MM.1S (cell line): ENCODE measurements around the gene FAM227A.

Experiments used
- DNase-seq: peaks from one replicate; pipeline ENCODE4 v3.0.0-alpha.2; 2015
- H2AFZ ChIP-seq: fragments of 300-600 bp; sonication (generic); 2 replicates; pipeline ENCODE4 v1.6.0; 2016; ENCODE audit warnings: antibody characterized with exemption, low read length
- H3F3A ChIP-seq: fragments of 300-600 bp; sonication (generic); 2 replicates; pipeline ENCODE4 v1.6.1; 2016; ENCODE audit warnings: mild to moderate bottlenecking, antibody characterized with exemption, low read length, moderate library complexity, mixed read lengths; ENCODE audit not compliant: insufficient read depth
- H3K27ac ChIP-seq: fragments of 300-600 bp; sonication (generic); 2 replicates; pipeline ENCODE4 v1.5.1; 2016; ENCODE audit warnings: mild to moderate bottlenecking, low read length
- H3K27me3 ChIP-seq: fragments of 300-600 bp; sonication (generic); replicated peaks from 2 replicates; pipeline ENCODE4 v1.6.0; 2016; ENCODE audit warnings: low read length; ENCODE audit not compliant: insufficient read depth
- H3K36me3 ChIP-seq: fragments of 300-600 bp; sonication (generic); replicated peaks from 2 replicates; pipeline ENCODE4 v1.6.1; 2016; ENCODE audit warnings: mild to moderate bottlenecking, low read length, mixed read lengths; ENCODE audit not compliant: insufficient read depth
- H3K4me1 ChIP-seq: fragments of 300-600 bp; sonication (generic); 2 replicates; pipeline ENCODE4 v1.6.1; 2016; ENCODE audit warnings: low read length, mixed read lengths
- H3K4me2 ChIP-seq: fragments of 300-600 bp; sonication (generic); 2 replicates; pipeline ENCODE4 v1.6.0; 2016; ENCODE audit warnings: low read depth, low read length
- H3K4me3 ChIP-seq: fragments of 300-600 bp; sonication (generic); 2 replicates; pipeline ENCODE4 v1.5.1; 2016; ENCODE audit warnings: low read length, mixed read lengths
- H3K79me2 ChIP-seq: fragments of 300-600 bp; sonication (generic); 2 replicates; pipeline ENCODE4 v1.6.1; 2016; ENCODE audit warnings: mixed run types, low read length, mixed read lengths
- H3K9ac ChIP-seq: fragments of 300-600 bp; sonication (generic); 2 replicates; pipeline ENCODE4 v1.6.1; 2016; ENCODE audit warnings: low read length, mixed read lengths
- H3K9me2 ChIP-seq: fragments of 300-600 bp; sonication (generic); replicated peaks from 2 replicates; pipeline ENCODE4 v1.6.1; 2016; ENCODE audit warnings: mild to moderate bottlenecking, low read length, mixed read lengths; ENCODE audit not compliant: insufficient read depth
- H3K9me3 ChIP-seq: fragments of 300-600 bp; sonication (generic); replicated peaks from 2 replicates; pipeline ENCODE4 v1.6.1; 2016; ENCODE audit warnings: mild to moderate bottlenecking, low read length, mixed read lengths; ENCODE audit not compliant: insufficient read depth
- H4K20me1 ChIP-seq: fragments of 300-600 bp; sonication (generic); 2 replicates; pipeline ENCODE4 v1.6.1; 2016; ENCODE audit warnings: mild to moderate bottlenecking, low read length, moderate library complexity, mixed read lengths; ENCODE audit not compliant: insufficient read depth
- CTCF ChIP-seq: fragments of 300-600 bp; sonication (generic); IDR thresholded peaks from 2 replicates; pipeline ENCODE4 v1.5.1; 2016; ENCODE audit warnings: antibody characterized with exemption, low read length, mixed read lengths
- EZH2 ChIP-seq: fragments of 300-600 bp; sonication (generic); optimal IDR thresholded peaks from 2 replicates; pipeline ENCODE3; 2017; ENCODE audit warnings: low read depth, mild to moderate bottlenecking, antibody characterized with exemption, low read length, mixed read lengths
- EZH2phosphoT487 ChIP-seq: fragments of 300-600 bp; sonication (generic); IDR thresholded peaks from 2 replicates; pipeline ENCODE4 v1.6.1; 2018; ENCODE audit warnings: antibody characterized with exemption, low read length

The FAM227A gene

DNA sequence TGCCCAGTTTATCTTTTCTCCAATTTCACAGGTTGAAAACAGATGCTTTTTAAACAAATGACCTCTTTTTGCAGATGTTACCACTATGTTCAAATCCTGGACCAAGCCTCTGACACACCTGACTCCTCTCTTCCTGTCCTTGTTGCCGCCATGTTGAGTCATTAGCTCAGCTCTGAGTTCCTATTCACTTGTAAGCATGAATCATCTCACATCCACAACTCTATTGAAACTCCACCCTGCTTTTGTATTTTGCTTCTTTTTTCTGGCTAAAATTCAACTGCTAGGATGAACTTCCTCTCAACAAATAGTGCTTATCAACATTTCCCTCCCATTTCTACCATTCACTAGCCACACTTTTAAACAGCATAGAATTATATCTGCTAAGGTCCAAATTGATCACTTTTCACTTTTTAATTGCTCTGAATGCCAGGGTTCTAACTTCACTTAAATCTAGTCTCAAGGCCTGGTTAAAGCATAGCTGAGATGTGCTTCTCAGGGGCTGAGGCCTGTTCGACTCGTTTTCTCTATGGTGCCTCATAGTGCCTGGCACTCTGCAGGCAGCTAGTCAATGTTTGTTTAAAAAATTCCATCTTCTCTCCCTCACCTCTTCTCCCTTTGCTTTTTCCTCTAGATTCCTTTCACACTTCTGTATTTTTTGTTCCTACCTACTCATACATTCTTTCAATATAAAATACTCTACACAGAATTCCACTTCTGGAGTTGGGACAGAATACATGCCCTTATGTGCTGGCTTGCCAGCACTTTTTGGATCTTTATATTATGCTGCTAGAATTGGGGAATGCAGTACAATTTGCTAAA, 40.6 kb upstream of the FAM227A start:
- no peak overlapping the region for H3K9ac ChIP-seq
- H3K36me3 ChIP-seq: no peaks in the 10 kb centered on the region
- H3K27ac ChIP-seq: no peak overlapping the region
- no peaks in the 10 kb centered on the region for H4K20me1 ChIP-seq
- no peaks in the 10 kb centered on the region for H3K9me3 ChIP-seq
- H3K79me2 ChIP-seq: peaks cover 71% of the 10 kb centered on the region
- peaks cover 16% of the 10 kb centered on the region; the same call in 1 of the 2 replicates for H3K4me1 ChIP-seq
- no peak overlapping the region for H3K4me3 ChIP-seq
- H2AFZ ChIP-seq: no peak overlapping the region
- DNase-seq: no peak
- H3K4me2 ChIP-seq: no peak overlapping the region
- H3K27me3 ChIP-seq: no peaks in the 10 kb centered on the region
- peaks cover 6% of the 10 kb centered on the region; the same call in 1 of the 2 replicates for H3F3A ChIP-seq
- TF ChIP-seq EZH2phosphoT487 (no peak), CTCF (no peak), EZH2 (no peak)
- no peaks in the 10 kb centered on the region for H3K9me2 ChIP-seq

GRCh38 chr22:38694940-38695339, 38.7 kb upstream of the FAM227A start:
- no peaks in the 10 kb centered on the region for H4K20me1 ChIP-seq
- H3K9me3 ChIP-seq: no peaks in the 10 kb centered on the region
- no peak overlapping the region for H3K27ac ChIP-seq
- H3F3A ChIP-seq: peaks cover 2% of the 10 kb centered on the region; the same call in 1 of the 2 replicates
- peaks cover 74% of the 10 kb centered on the region for H3K79me2 ChIP-seq
- no peaks in the 10 kb centered on the region for H3K9me2 ChIP-seq
- H3K4me2 ChIP-seq: no peak overlapping the region
- peaks cover 16% of the 10 kb centered on the region; the same call in 1 of the 2 replicates for H3K4me1 ChIP-seq
- TF ChIP-seq EZH2phosphoT487 (no peak), EZH2 (no peak), CTCF (no peak)
- no peaks in the 10 kb centered on the region for H3K36me3 ChIP-seq
- no peak overlapping the region for H3K9ac ChIP-seq
- H3K27me3 ChIP-seq: no peaks in the 10 kb centered on the region
- DNase-seq: no peak
- H2AFZ ChIP-seq: no peak overlapping the region
- no peak overlapping the region for H3K4me3 ChIP-seq

- no peak for TF ChIP-seq EZH2phosphoT487
- TF ChIP-seq CTCF: no peak
- TF ChIP-seq EZH2: no peak
- H2AFZ ChIP-seq: no peak overlapping the region
- no peaks in the 10 kb centered on the region for H3K36me3 ChIP-seq
- H3K9me3 ChIP-seq: no peaks in the 10 kb centered on the region
- peaks cover 65% of the 10 kb centered on the region for H3K79me2 ChIP-seq
- no peak overlapping the region for H3K4me2 ChIP-seq
- no peak for DNase-seq
- H3K27ac ChIP-seq: no peak overlapping the region
- H3K4me3 ChIP-seq: no peak overlapping the region
- no peaks in the 10 kb centered on the region for H3K9me2 ChIP-seq
- peaks cover 3% of the 10 kb centered on the region; the same call in 1 of the 2 replicates for H3F3A ChIP-seq
- H4K20me1 ChIP-seq: no peaks in the 10 kb centered on the region
- H3K4me1 ChIP-seq: peaks cover 8% of the 10 kb centered on the region; the same call in 1 of the 2 replicates
- no peak overlapping the region for H3K9ac ChIP-seq
- H3K27me3 ChIP-seq: no peaks in the 10 kb centered on the region
Measured at GRCh38 chr22:38694049-38694448, 37.9 kb upstream of the FAM227A start.
